Measurements from ENCODE around the gene PKP2.

GRCh38 chr12:32836710-32837109, 59.9 kb downstream of the PKP2 start:
- TF ChIP-seq CTCF (conservative IDR thresholded peaks at IDR 0.05 in 1 of 2, IDR thresholded peaks at IDR 0.05 in 1 of 2; ENCODE audit: low read depth in 1 of 2, low read length in 2 of 2) (no peak), EZH2 (IDR thresholded peaks at IDR 0.05; ENCODE audit: low read length, missing control alignments) (no peak)

Data from fibroblast of lung (primary cell).